HepG2 (cell line): ENCODE results near the gene PRDX4. TPM values are rescaled to one million over a fixed set of nuclear protein-coding genes. Genes with fewer than 3 reads are reported as not detected.

ENCODE experiments used
- BATF2 ChIP-seq: sonication (generic); formaldehyde crosslinking; IDR thresholded peaks from 2 replicates; pipeline ENCODE4 v1.8.0; 2022; ENCODE audit warnings: mild to moderate bottlenecking, missing genetic modification reagents, moderate library complexity
- BCL6 ChIP-seq: IDR thresholded peaks from 2 replicates; pipeline ENCODE4 v1.6.1; 2016; ENCODE audit warnings: missing genetic modification reagents, missing compliant biosample characterization
- CHCHD3 ChIP-seq: sonication (generic); formaldehyde crosslinking; IDR thresholded peaks from 2 replicates; pipeline ENCODE4 v1.8.0; 2022; ENCODE audit warnings: mild to moderate bottlenecking, missing genetic modification reagents, moderate library complexity
- CTCF ChIP-seq: sonication (generic); formaldehyde crosslinking; IDR thresholded peaks from 2 replicates; pipeline ENCODE4 v1.5.0; 2020; ENCODE audit warnings: mild to moderate bottlenecking, missing genetic modification reagents, moderate library complexity
- FOXJ3 ChIP-seq: sonication (generic); formaldehyde crosslinking; IDR thresholded peaks from 2 replicates; pipeline ENCODE4 v1.4.0; 2020; ENCODE audit warnings: missing genetic modification reagents, mild to moderate bottlenecking, borderline replicate concordance
- FOXO4 ChIP-seq: sonication (generic); formaldehyde crosslinking; conservative IDR thresholded peaks from 2 replicates; pipeline ENCODE4 v1.8.1; 2023; ENCODE audit warnings: missing genetic modification reagents
- NFAT5 ChIP-seq: sonication (generic); formaldehyde crosslinking; IDR thresholded peaks from 2 replicates; pipeline ENCODE4 v1.4.0; 2020; ENCODE audit warnings: missing genetic modification reagents
- SP1 ChIP-seq, 2 experiments: fragments of 450-650 bp in 1 of 2; sonication (generic) in 1 of 2; formaldehyde crosslinking in 1 of 2; IDR thresholded peaks; 2 replicates each; pipeline versions ENCODE4 v1.4.0 to v1.6.1; 2016 to 2020; ENCODE audit warnings: missing genetic modification reagents in 1 of 2
- ZGPAT ChIP-seq: IDR thresholded peaks from 2 replicates; pipeline ENCODE4 v1.6.1; 2016; ENCODE audit warnings: mild to moderate bottlenecking
- ZNF773 ChIP-seq: sonication (generic); formaldehyde crosslinking; IDR thresholded peaks from 2 replicates; pipeline ENCODE4 v1.4.0; 2020; ENCODE audit warnings: missing genetic modification reagents, borderline replicate concordance
- polyA plus RNA-seq, 8 experiments: library from polyadenylated mRNA; depleted of rRNA in 3 of 8; stranded (reverse) in 7 of 8; unstranded in 1 of 8; fragments of >200 nt; fragmentation: Illumina TruSeq in 4 of 8; extraction: Trizol in 4 of 8; gene quantifications; 2 replicates each; pipeline versions ENCODE4 v1.2.1 to v1.2.3, GENCODE V29; 2011 to 2016; ENCODE audit warnings: low read depth in 4 of 8, missing spikeins in 1 of 8, mixed read lengths in 1 of 8; ENCODE audit not compliant: insufficient read depth in 1 of 8
- total RNA-seq, 5 experiments: library from RNA; depleted of rRNA; stranded (reverse); fragments of >200 nt; fragmentation: Illumina TruSeq; extraction: Trizol; gene quantifications; 2 replicates each; pipeline ENCODE4 v1.2.3, GENCODE V29; 2016; ENCODE audit warnings: low read depth in 1 of 5
- TF ChIP-seq, protein P1 (sequence below): sonication (generic); formaldehyde crosslinking; IDR thresholded peaks from 2 replicates; pipeline ENCODE4 v1.5.0; 2020; ENCODE audit warnings: missing genetic modification reagents
- TF ChIP-seq, protein P2 (sequence below): IDR thresholded peaks from 2 replicates; pipeline ENCODE4 v1.6.1; 2016; ENCODE audit warnings: missing compliant biosample characterization, missing genetic modification reagents, borderline replicate concordance

The PRDX4 gene
- total and polyA plus RNA-seq, 2 of the 13 experiments (the other 11 are each of a cell fraction or from before 2014, with no cell fraction given): 217 to 252 TPM

GRCh38 chrX:23667239-23668177 is at the start of gene PRDX4 (continued):
- TF ChIP-seq CTCF (CRISPR knock-in tag): peak; percentile 27; the same call in 1 of the 2 replicates
- TF ChIP-seq CHCHD3 (CRISPR knock-in tag): 0 out of 2 replicates have a peak, but pooled peaks have one; percentile 46
- 0 out of 2 replicates have a peak, but pooled peaks have one; percentile 16 for TF ChIP-seq FOXJ3 (CRISPR knock-in tag)
- TF ChIP-seq BCL6: no peak
- TF ChIP-seq ZGPAT (CRISPR knock-in tag): peak; percentile 65; the same call in 1 of the 2 replicates
- TF ChIP-seq, protein P1, sequence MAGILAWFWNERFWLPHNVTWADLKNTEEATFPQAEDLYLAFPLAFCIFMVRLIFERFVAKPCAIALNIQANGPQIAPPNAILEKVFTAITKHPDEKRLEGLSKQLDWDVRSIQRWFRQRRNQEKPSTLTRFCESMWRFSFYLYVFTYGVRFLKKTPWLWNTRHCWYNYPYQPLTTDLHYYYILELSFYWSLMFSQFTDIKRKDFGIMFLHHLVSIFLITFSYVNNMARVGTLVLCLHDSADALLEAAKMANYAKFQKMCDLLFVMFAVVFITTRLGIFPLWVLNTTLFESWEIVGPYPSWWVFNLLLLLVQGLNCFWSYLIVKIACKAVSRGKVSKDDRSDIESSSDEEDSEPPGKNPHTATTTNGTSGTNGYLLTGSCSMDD (CRISPR knock-in tag): no peak
- peak; percentile 63; the same call in 1 of the 2 replicates for TF ChIP-seq ZNF773 (CRISPR knock-in tag)
- TF ChIP-seq NFAT5 (CRISPR knock-in tag): peak; percentile 37; the same call in 1 of the 2 replicates
- no peak for TF ChIP-seq SP1 (IDR thresholded peaks at IDR 0.05)
- peak; percentile 51; the same call in 1 of the 2 replicates for TF ChIP-seq SP1 (CRISPR knock-in tag; IDR thresholded peaks at IDR 0.05)
- peak; percentile 88; the same call in 1 of the 2 replicates for TF ChIP-seq BATF2
- no peak for TF ChIP-seq FOXO4 (CRISPR knock-in tag)
- TF ChIP-seq, protein P2, sequence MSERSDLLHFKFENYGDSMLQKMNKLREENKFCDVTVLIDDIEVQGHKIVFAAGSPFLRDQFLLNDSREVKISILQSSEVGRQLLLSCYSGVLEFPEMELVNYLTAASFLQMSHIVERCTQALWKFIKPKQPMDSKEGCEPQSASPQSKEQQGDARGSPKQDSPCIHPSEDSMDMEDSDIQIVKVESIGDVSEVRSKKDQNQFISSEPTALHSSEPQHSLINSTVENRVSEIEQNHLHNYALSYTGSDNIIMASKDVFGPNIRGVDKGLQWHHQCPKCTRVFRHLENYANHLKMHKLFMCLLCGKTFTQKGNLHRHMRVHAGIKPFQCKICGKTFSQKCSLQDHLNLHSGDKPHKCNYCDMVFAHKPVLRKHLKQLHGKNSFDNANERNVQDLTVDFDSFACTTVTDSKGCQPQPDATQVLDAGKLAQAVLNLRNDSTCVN (CRISPR knock-in tag): 0 out of 2 replicates have a peak, but pooled peaks have one; percentile 39
